ENCODE measurements around the gene HLA-A. TPM values are rescaled to one million over a fixed set of nuclear protein-coding genes. Genes with fewer than 3 reads are reported as not detected.

Gene HLA-A
- total and polyA plus RNA-seq, 9 of the 15 experiments (the other 6 are each of a cell fraction or from before 2014, with no cell fraction given): 0.46 to 3.3 TPM; not detected in 7

- TF ChIP-seq MYC (IDR thresholded peaks at IDR 0.05; ENCODE audit: low read depth, low read length) (peak; percentile 77), MYC (CRISPR knock-in tag; IDR thresholded peaks at IDR 0.05; ENCODE audit: borderline replicate concordance, low read depth) (no peak), SLC30A9 (CRISPR knock-in tag; IDR thresholded peaks at IDR 0.05) (no peak), MEF2D (tag; conservative IDR thresholded peaks at IDR 0.05; ENCODE audit: low read depth) (peak; percentile 68; the same call in 1 of the 2 replicates), RBM22 (IDR thresholded peaks at IDR 0.05; ENCODE audit: low read depth, low read length, poor library complexity, severe bottlenecking) (no peak), TCF7 (IDR thresholded peaks at IDR 0.05; ENCODE audit: borderline replicate concordance) (peak; percentile 77; the same call in 1 of the 2 replicates), PPARD (CRISPR knock-in tag; IDR thresholded peaks at IDR 0.05) (no peak), ZNF253 (CRISPR knock-in tag; conservative IDR thresholded peaks at IDR 0.05) (no peak), XRCC3 (IDR thresholded peaks at IDR 0.05) (no peak), GATAD2B (IDR thresholded peaks at IDR 0.05; ENCODE audit: borderline replicate concordance) (peak; percentile 84; the same call in 1 of the 2 replicates), SMAD2 (IDR thresholded peaks at IDR 0.05; ENCODE audit: low read depth, low read length) (no peak), ELF2 (CRISPR knock-in tag; IDR thresholded peaks at IDR 0.05) (0 out of 2 replicates have a peak, but pooled peaks have one; percentile 59), SRF (CRISPR knock-in tag; IDR thresholded peaks at IDR 0.05) (0 out of 4 replicates have a peak, but pooled peaks of 1 of the 2 experiments have one; percentile 75), ZNF592 (IDR thresholded peaks at IDR 0.05) (peak; percentile 82), ZNF384 (IDR thresholded peaks at IDR 0.05; ENCODE audit: low read depth, low read length) (peak; percentile 27; the same call in 1 of the 2 replicates), GABPB2 (CRISPR knock-in tag; conservative IDR thresholded peaks at IDR 0.05) (no peak), IRF2 (CRISPR knock-in tag; IDR thresholded peaks at IDR 0.05) (no peak), MCM2 (IDR thresholded peaks at IDR 0.05; ENCODE audit: low read depth) (no peak)
- TF ChIP-seq, protein P1, sequence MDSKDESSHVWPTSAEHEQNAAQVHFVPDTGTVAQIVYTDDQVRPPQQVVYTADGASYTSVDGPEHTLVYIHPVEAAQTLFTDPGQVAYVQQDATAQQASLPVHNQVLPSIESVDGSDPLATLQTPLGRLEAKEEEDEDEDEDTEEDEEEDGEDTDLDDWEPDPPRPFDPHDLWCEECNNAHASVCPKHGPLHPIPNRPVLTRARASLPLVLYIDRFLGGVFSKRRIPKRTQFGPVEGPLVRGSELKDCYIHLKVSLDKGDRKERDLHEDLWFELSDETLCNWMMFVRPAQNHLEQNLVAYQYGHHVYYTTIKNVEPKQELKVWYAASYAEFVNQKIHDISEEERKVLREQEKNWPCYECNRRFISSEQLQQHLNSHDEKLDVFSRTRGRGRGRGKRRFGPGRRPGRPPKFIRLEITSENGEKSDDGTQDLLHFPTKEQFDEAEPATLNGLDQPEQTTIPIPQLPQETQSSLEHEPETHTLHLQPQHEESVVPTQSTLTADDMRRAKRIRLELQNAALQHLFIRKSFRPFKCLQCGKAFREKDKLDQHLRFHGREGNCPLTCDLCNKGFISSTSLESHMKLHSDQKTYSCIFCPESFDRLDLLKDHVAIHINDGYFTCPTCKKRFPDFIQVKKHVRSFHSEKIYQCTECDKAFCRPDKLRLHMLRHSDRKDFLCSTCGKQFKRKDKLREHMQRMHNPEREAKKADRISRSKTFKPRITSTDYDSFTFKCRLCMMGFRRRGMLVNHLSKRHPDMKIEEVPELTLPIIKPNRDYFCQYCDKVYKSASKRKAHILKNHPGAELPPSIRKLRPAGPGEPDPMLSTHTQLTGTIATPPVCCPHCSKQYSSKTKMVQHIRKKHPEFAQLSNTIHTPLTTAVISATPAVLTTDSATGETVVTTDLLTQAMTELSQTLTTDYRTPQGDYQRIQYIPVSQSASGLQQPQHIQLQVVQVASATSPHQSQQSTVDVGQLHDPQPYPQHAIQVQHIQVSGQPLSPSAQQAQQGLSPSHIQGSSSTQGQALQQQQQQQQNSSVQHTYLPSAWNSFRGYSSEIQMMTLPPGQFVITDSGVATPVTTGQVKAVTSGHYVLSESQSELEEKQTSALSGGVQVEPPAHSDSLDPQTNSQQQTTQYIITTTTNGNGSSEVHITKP (IDR thresholded peaks at IDR 0.05; ENCODE audit: partially characterized antibody): peak; percentile 28
- TF ChIP-seq, protein P2, sequence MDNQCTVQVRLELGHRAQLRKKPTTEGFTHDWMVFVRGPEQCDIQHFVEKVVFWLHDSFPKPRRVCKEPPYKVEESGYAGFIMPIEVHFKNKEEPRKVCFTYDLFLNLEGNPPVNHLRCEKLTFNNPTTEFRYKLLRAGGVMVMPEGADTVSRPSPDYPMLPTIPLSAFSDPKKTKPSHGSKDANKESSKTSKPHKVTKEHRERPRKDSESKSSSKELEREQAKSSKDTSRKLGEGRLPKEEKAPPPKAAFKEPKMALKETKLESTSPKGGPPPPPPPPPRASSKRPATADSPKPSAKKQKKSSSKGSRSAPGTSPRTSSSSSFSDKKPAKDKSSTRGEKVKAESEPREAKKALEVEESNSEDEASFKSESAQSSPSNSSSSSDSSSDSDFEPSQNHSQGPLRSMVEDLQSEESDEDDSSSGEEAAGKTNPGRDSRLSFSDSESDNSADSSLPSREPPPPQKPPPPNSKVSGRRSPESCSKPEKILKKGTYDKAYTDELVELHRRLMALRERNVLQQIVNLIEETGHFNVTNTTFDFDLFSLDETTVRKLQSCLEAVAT (IDR thresholded peaks at IDR 0.05): peak in 1 of 2 experiments; percentile 97
These were observed 22.7 kb downstream of the HLA-A start (continued) for GRCh38 chr6:29964887-29965562.
